Measurements from ENCODE around the gene TMPRSS4. TPM values are rescaled to one million over a fixed set of nuclear protein-coding genes. Genes with fewer than 3 reads are reported as not detected.
"Not testable (repeated sequence)": the region's sequence is repeated elsewhere in the genome, so short reads cannot be mapped to it uniquely, and the experiment has no call there.

Gene TMPRSS4
- polyA plus RNA-seq, 1 donor from 2014 or later = not detected

GRCh38 chr11:118062181-118062580, 14.7 kb upstream of the TMPRSS4 start:
- peaks cover 14% of the 10 kb centered on the region for H3K27me3 Mint-ChIP-seq
- H3K36me3 Mint-ChIP-seq, H3K27ac Mint-ChIP-seq, H3K9me3 Mint-ChIP-seq, H3K4me1 Mint-ChIP-seq, H3K4me3 Mint-ChIP-seq: not testable (repeated sequence)

DNA sequence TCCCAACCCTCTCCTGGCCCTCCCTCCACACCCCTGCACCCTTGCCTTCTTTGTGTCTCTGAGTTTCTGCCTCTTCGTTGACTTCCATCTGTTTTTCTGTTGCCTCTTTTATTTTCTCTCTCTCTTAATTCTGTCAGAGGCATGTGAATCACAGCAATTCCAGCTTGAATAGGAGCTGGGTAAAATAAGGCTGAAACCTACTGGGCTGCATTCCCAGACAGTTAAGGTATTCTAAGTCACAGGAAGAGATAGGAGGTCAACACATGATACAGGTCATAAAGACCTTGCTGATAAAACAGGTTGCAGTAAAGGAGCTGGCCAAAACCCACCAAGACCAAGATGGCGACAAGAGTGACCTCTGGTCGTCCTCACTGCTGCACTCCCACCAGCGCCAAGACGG, 14.2 kb upstream of the TMPRSS4 start:
- H3K4me3 Mint-ChIP-seq, H3K4me1 Mint-ChIP-seq, H3K9me3 Mint-ChIP-seq, H3K27ac Mint-ChIP-seq, H3K36me3 Mint-ChIP-seq, H3K27me3 Mint-ChIP-seq: not testable (repeated sequence)

DNA sequence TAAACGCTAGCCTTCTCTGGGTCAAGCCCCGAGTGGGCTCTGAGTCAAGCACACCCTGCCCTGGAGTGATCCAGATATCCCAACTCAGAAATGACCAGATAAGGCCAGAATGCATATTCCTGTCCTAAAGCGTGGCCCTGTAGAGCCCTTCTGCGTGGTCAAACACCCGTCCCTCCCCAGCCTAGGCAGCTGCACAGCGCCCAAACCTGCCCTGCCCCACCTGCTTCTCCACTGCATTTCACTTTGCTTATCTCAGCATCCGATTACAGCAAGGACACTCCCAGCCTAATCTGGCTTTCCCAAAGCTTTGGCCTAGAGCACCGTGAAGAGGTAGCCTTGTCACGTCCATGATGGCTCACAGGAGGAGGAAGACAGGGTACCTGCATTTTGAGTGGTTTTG, 11.9 kb upstream of the TMPRSS4 start:
- H3K27me3 Mint-ChIP-seq = peaks cover 11% of the 10 kb centered on the region
- H3K4me1 Mint-ChIP-seq = peaks cover 0 to 2% (median 0%) of the 10 kb centered on the region in 3 donors
- no peaks in the 10 kb centered on the region for H3K36me3 Mint-ChIP-seq
- no peak overlapping the region for H3K4me3 Mint-ChIP-seq
- no peaks in the 10 kb centered on the region for H3K9me3 Mint-ChIP-seq
- H3K27ac Mint-ChIP-seq = peak overlapping the region in 1 of 3 donors; percentile 88

GRCh38 chr11:118065384-118065783, 11.5 kb upstream of the TMPRSS4 start:
- peaks cover 11% of the 10 kb centered on the region for H3K27me3 Mint-ChIP-seq
- H3K4me3 Mint-ChIP-seq = no peak overlapping the region
- H3K9me3 Mint-ChIP-seq = no peaks in the 10 kb centered on the region
- no peak overlapping the region for H3K27ac Mint-ChIP-seq
- H3K36me3 Mint-ChIP-seq = no peaks in the 10 kb centered on the region
- peaks cover 0 to 2% (median 0%) of the 10 kb centered on the region in 3 donors for H3K4me1 Mint-ChIP-seq

- H3K4me3 Mint-ChIP-seq = no peak overlapping the region
- H3K4me1 Mint-ChIP-seq = peaks cover 0 to 2% (median 0%) of the 10 kb centered on the region in 3 donors
- H3K27me3 Mint-ChIP-seq = peaks cover 11% of the 10 kb centered on the region
- no peaks in the 10 kb centered on the region for H3K36me3 Mint-ChIP-seq
- H3K9me3 Mint-ChIP-seq = no peaks in the 10 kb centered on the region
- H3K27ac Mint-ChIP-seq = no peak overlapping the region
These were observed 9.9 kb upstream of the TMPRSS4 start for GRCh38 chr11:118067006-118067405.

DNA sequence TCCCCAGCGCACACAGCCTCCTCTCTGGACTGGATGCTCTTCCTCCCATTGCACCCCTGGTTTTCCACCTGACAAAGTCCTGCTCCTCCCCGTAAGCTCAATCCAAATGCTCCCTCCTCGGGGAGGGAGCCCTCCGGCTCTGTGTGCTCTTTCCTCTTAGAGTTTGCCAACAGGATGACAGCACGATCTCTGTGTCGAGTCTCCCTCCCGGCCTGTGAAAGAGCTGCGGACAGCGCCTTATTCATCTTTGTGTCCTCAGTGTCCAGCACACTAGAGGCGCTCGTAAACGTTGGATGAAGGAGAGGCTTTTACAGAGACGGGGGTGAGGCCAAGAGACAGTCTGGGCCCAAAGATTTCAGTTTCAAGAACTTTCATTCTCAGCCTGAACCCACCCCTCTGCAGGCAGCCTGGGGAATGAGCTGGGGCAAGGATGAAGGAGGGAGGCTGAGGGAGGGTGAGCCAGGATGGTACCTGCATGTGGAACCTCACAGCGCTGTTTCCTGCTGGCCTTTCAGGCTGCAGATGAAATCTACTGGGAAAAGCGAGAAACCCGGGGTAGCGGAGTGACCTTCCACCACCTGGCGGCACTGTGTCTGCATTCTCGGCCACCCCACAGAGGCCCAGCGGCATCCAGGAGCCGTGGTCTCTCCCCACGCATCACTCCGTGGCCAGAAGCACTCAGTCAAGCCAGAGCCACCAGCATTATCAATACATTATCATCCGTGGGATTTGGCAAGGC, 8.5 kb upstream of the TMPRSS4 start:
- no peak overlapping the region for H3K27ac Mint-ChIP-seq
- no peak overlapping the region for H3K4me3 Mint-ChIP-seq
- peaks cover 8% of the 10 kb centered on the region for H3K27me3 Mint-ChIP-seq
- no peaks in the 10 kb centered on the region for H3K36me3 Mint-ChIP-seq
- H3K9me3 Mint-ChIP-seq = no peaks in the 10 kb centered on the region
- H3K4me1 Mint-ChIP-seq = peaks cover 0 to 2% (median 0%) of the 10 kb centered on the region in 3 donors

DNA sequence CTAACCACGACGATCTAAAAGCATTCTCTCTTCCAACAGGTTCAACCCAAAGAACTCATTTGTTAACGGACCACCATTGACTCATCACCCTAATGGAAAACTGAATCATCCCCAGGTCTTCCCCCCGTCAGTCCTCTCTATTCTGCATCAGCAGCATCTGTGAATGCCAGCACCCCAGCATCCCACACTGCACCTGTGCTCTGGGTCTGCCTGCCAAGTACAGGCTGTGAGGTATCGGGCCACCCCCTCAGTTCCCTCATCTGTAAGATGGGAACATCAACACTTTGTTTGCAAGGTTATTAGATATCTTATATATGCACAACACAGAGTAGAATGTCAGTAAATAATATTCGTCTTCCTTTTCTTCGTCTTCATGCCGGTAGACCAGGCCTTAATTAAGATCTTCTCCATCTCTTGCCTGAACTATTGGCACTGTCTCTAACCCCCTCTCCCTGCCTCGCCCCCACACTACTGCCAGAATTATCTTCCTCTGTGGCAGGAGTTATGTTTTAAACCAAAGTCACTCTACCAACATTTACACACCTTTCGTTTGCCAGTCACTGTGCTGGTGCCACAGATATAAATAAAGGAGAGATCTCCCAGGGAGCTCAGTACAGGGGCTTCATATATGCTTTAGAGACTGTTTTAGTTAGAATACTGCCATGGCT, 7.8 kb upstream of the TMPRSS4 start:
- Mint-ChIP-seq H3K4me3 (no peak overlapping the region), H3K4me1 (peaks cover 0 to 2% (median 0%) of the 10 kb centered on the region in 3 donors), H3K36me3 (peaks cover under 1% of the 10 kb centered on the region), H3K27ac (no peak overlapping the region), H3K27me3 (peaks cover 10% of the 10 kb centered on the region), H3K9me3 (no peaks in the 10 kb centered on the region)

DNA sequence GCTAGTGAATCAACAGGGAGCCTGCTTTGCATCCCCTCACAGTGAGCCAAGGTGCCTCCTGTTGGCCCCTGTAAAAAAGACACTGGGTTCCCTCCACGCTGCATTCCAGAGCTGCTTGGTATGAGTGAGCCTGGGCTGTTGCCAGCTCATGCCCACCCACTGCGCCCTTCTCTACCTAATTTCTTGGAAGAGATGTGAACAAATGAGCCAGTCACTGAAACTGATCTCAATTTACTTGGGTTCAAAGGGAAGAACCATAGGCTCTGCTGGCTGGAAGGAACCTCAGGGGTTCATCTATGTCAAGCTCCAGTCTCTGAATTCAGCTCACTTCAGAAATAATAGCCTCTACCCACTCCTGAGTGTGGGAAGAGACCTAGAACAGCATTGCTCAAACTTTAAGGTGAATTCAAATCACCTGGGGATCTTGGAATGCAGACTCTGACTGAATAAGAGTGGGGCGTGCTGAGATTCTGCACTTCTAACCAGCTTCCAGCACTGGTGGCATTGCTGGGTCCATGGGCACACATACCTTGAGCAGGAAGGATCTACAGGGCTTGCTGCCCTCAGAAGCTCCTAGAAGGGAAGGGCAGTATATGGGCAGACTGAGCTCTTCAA, 5.4 kb upstream of the TMPRSS4 start:
- no peak overlapping the region for H3K27ac Mint-ChIP-seq
- no peak overlapping the region for H3K4me3 Mint-ChIP-seq
- H3K4me1 Mint-ChIP-seq = peaks cover 0 to under 1% (median 0%) of the 10 kb centered on the region in 3 donors
- peaks cover 10% of the 10 kb centered on the region for H3K27me3 Mint-ChIP-seq
- peaks cover 1% of the 10 kb centered on the region for H3K36me3 Mint-ChIP-seq
- H3K9me3 Mint-ChIP-seq = no peaks in the 10 kb centered on the region

DNA sequence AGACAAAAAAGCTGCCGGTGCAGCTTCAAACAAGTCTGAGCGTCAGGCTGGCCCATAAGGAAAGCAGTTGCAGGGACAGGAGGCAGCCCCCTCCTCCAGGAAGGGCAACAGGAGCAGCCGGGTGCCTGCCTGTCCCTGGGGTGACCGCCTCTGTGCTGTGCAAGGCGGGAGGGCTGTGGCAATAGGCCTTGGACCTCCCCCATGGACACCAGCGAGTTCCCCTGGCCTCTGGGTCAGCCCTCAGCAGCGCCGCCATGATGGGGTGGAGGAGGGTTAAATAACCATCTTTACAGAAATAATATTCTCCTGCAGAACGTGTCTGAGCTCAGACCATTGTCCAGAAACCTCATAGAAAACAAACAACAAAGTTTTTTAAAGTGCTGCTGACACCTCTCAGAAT, 3.3 kb upstream of the TMPRSS4 start:
- Mint-ChIP-seq H3K27me3 (peaks cover 15% of the 10 kb centered on the region), H3K9me3 (no peaks in the 10 kb centered on the region), H3K4me1 (peaks cover 0 to 1% (median 1%) of the 10 kb centered on the region in 3 donors), H3K27ac (no peak overlapping the region), H3K4me3 (no peak overlapping the region), H3K36me3 (peaks cover 1% of the 10 kb centered on the region)

GRCh38 chr11:118074091-118074685, 2.7 kb upstream of the TMPRSS4 start:
- no peak overlapping the region for H3K27ac Mint-ChIP-seq
- H3K4me1 Mint-ChIP-seq = peaks cover 0 to 1% (median 1%) of the 10 kb centered on the region in 3 donors
- peaks cover 15% of the 10 kb centered on the region for H3K27me3 Mint-ChIP-seq

DNA sequence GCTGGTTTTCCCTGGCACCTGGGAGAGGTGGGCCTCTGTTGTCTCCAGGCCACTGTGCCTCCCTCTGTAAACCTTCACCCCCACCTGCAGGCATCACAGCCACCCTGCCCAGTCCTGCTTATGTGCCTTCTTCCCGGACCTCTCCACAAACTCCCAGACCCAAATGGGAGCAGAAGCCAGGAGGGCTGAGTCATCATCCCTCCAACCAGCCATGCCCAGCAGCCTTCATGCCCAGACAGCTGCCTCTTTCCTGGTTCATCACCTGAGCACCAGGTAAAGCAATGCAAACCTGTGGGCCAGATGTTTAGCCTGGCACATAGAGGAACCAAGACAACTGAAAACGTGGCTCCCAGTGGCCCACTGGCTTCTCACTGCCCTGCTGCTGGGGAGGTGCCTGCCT, 2.1 kb upstream of the TMPRSS4 start:
- H3K4me1 Mint-ChIP-seq = peaks cover 0 to 1% (median 1%) of the 10 kb centered on the region in 3 donors
- no peak overlapping the region for H3K4me3 Mint-ChIP-seq
- peaks cover 1% of the 10 kb centered on the region for H3K36me3 Mint-ChIP-seq
- no peak overlapping the region for H3K27ac Mint-ChIP-seq
- peaks cover 15% of the 10 kb centered on the region for H3K27me3 Mint-ChIP-seq
- no peaks in the 10 kb centered on the region for H3K9me3 Mint-ChIP-seq

More at GRCh38 chr11:118074091-118074685, 2.7 kb upstream of the TMPRSS4 start:
- Mint-ChIP-seq H3K36me3 (peaks cover 1% of the 10 kb centered on the region), H3K9me3 (no peaks in the 10 kb centered on the region), H3K4me3 (peak overlapping the region in 1 of 4 donors; percentile 50)

DNA sequence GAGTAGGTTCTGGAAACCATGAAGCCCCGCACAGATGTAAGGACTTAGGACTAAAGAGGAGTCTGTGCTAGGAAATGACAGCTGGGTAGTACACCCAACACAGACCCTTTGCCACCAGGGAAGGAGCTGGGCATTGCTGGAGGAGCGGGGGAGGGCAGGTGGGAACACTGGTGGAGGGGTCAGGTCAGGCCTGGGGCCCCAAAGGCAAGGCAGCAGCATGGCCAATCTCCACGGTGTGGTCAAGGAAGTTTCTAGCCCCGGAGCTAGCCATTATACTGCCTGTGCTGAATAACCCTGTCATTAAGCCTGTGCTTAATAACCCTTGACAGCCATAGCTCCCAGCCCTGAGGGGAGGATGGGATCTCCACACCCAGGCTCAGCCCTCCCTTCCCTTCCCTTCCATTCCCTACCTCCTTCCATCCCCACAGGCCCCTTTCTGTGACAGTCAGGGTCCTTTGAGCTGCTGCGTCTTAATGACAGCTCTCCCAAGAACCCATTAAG, 2.1 kb downstream of the TMPRSS4 start:
- no peaks in the 10 kb centered on the region for H3K9me3 Mint-ChIP-seq
- H3K4me3 Mint-ChIP-seq = no peak overlapping the region
- H3K36me3 Mint-ChIP-seq = peaks cover 1% of the 10 kb centered on the region
- no peak overlapping the region for H3K27ac Mint-ChIP-seq
- H3K27me3 Mint-ChIP-seq = peaks cover 24% of the 10 kb centered on the region
- peaks cover 0 to 5% (median 1%) of the 10 kb centered on the region in 3 donors for H3K4me1 Mint-ChIP-seq

- Mint-ChIP-seq H3K27me3 (peaks cover 22% of the 10 kb centered on the region), H3K27ac (no peak overlapping the region), H3K9me3 (no peaks in the 10 kb centered on the region)
These were observed 2.6 kb downstream of the TMPRSS4 start for GRCh38 chr11:118079491-118079890.

DNA sequence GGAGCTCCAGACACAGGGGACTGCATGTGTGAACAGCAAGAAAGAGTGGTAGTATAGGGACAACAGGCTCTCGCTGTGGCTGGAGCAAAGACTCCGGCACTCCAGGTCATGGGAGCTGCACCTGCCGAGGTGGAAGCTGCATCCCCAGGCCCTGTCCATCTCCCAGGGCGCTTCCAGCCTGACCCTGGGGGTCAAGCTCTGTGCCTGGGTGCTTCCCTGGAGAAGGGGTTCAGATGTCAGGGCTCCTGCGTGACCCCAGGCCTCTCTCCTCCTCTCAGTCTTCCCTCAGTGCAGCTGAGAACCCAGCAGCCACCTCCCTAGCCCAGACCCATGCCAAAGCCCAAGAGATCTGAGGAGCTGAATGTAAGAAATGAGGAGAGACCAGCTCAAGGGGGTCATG, 3.4 kb downstream of the TMPRSS4 start:
- Mint-ChIP-seq H3K27me3 (peaks cover 20% of the 10 kb centered on the region), H3K36me3 (no peaks in the 10 kb centered on the region), H3K27ac (peak overlapping the region in 1 of 3 donors; percentile 73), H3K4me3 (no peak overlapping the region), H3K9me3 (no peaks in the 10 kb centered on the region), H3K4me1 (peaks cover 0 to 5% (median 1%) of the 10 kb centered on the region in 3 donors)

More at GRCh38 chr11:118079491-118079890, 2.6 kb downstream of the TMPRSS4 start:
- Mint-ChIP-seq H3K36me3 (no peaks in the 10 kb centered on the region), H3K4me1 (peaks cover 0 to 5% (median 1%) of the 10 kb centered on the region in 3 donors), H3K4me3 (no peak overlapping the region)

Measured in IgD-negative memory B cell (primary cell).